Measurements from ENCODE around the gene HES3. TPM values are rescaled to one million over a fixed set of nuclear protein-coding genes. Genes with fewer than 3 reads are reported as not detected.
A peak's percentile ranks its signal among the peaks of the same experiment; 100 is the strongest.

HES3 gene
- total RNA-seq, 1 experiment from 2014 or later, result not detected

DNA sequence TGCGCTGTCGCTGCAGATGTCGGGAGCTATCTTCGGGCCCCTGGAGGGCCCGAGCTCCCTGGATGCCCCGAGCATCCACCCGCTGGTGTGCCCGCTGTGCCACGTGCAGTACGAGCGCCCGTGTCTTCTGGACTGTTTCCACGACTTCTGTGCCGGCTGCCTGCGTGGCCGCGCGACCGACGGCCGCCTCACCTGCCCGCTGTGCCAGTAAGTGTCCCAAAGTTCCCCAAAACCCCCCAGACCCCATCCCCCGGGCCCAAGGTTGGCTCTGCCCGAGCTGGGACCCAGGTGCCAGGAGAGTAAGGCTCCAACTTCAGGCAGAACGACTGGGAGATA lies 37.5 kb upstream of the HES3 start:
- CTCF ChIA-PET, result interaction anchor here (0.7 to 3.8 kb wide), 8 partner anchors 15 to 234 kb away, joined by 3 to 44 read pairs (median 4); no protein-coding TSS in a partner anchor

More for the DNA sequence above, 37.5 kb upstream of the HES3 start:
- no peak for TF ChIP-seq SRF (IDR thresholded peaks at IDR 0.05; ENCODE audit: low read depth)
- TF ChIP-seq POLR2AphosphoS5 (IDR thresholded peaks at IDR 0.05; ENCODE audit: low read depth, low read length), result no peak
- TF ChIP-seq YY1 (IDR thresholded peaks at IDR 0.05; ENCODE audit: extremely low read depth, insufficient replicate concordance, low read depth, low read length), result no peak
- no peak for TF ChIP-seq EGR1 (IDR thresholded peaks at IDR 0.05; ENCODE audit: low read depth)
- TF ChIP-seq SIN3A (IDR thresholded peaks at IDR 0.05; ENCODE audit: low read depth), result no peak
- no peak for TF ChIP-seq ELF1 (IDR thresholded peaks at IDR 0.05; ENCODE audit: borderline replicate concordance, low read depth)
- TF ChIP-seq ATF3 (IDR thresholded peaks at IDR 0.05), result no peak
- no peak for TF ChIP-seq MAX (IDR thresholded peaks at IDR 0.05)
- TF ChIP-seq POLR2A (IDR thresholded peaks at IDR 0.05; ENCODE audit: borderline replicate concordance, extremely low read depth, insufficient read depth, insufficient read length), result no peak
- TF ChIP-seq ZFX (IDR thresholded peaks at IDR 0.05), result no peak
- no peak for TF ChIP-seq FOSL1 (IDR thresholded peaks at IDR 0.05; ENCODE audit: low read depth)
- no peak for TF ChIP-seq EZH2 (IDR thresholded peaks at IDR 0.05)
- TF ChIP-seq EZH2phosphoT487 (IDR thresholded peaks at IDR 0.05; ENCODE audit: borderline replicate concordance), result no peak
- TF ChIP-seq, protein P1, sequence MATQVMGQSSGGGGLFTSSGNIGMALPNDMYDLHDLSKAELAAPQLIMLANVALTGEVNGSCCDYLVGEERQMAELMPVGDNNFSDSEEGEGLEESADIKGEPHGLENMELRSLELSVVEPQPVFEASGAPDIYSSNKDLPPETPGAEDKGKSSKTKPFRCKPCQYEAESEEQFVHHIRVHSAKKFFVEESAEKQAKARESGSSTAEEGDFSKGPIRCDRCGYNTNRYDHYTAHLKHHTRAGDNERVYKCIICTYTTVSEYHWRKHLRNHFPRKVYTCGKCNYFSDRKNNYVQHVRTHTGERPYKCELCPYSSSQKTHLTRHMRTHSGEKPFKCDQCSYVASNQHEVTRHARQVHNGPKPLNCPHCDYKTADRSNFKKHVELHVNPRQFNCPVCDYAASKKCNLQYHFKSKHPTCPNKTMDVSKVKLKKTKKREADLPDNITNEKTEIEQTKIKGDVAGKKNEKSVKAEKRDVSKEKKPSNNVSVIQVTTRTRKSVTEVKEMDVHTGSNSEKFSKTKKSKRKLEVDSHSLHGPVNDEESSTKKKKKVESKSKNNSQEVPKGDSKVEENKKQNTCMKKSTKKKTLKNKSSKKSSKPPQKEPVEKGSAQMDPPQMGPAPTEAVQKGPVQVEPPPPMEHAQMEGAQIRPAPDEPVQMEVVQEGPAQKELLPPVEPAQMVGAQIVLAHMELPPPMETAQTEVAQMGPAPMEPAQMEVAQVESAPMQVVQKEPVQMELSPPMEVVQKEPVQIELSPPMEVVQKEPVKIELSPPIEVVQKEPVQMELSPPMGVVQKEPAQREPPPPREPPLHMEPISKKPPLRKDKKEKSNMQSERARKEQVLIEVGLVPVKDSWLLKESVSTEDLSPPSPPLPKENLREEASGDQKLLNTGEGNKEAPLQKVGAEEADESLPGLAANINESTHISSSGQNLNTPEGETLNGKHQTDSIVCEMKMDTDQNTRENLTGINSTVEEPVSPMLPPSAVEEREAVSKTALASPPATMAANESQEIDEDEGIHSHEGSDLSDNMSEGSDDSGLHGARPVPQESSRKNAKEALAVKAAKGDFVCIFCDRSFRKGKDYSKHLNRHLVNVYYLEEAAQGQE (IDR thresholded peaks at IDR 0.05; ENCODE audit: low read depth), result no peak
- TF ChIP-seq ZBTB33 (IDR thresholded peaks at IDR 0.05; ENCODE audit: extremely low read depth, insufficient replicate concordance, low read length), result no peak
- no peak for TF ChIP-seq JUND (IDR thresholded peaks at IDR 0.05)
- no peak for TF ChIP-seq RAD21 (IDR thresholded peaks at IDR 0.05; ENCODE audit: low read depth)
- TF ChIP-seq CBX3 (IDR thresholded peaks at IDR 0.05; ENCODE audit: low read depth), result no peak
- peak overlapping the region; percentile 99 for H3K27ac ChIP-seq (ENCODE audit: low read depth, low read length)
- no peak overlapping the region for H2AFZ ChIP-seq (ENCODE audit: low read depth, low read length, poor library complexity, severe bottlenecking)
- peak overlapping the region; percentile 98 for H3K4me2 ChIP-seq (ENCODE audit: low read length)
- peaks cover 24% of the 10 kb centered on the region for H3K79me2 ChIP-seq (ENCODE audit: insufficient read depth, low read length)
- BruUV-seq (replicated peaks), result no TSS peak
- intact Hi-C loops (cut with micrococcal nuclease), result no loop called here
- no peak for DNase-seq (ENCODE audit: low read depth, low spot score)
- ATAC-seq, result no peak
- no peaks in the 10 kb centered on the region for H3K27me3 ChIP-seq (ENCODE audit: insufficient read depth, low read length)
- H3K9me2 ChIP-seq (ENCODE audit: insufficient read depth), result no peaks in the 10 kb centered on the region
- H4K20me1 ChIP-seq (ENCODE audit: insufficient read depth), result no peaks in the 10 kb centered on the region
- peak overlapping the region; percentile 82 to 96 for H3K4me3 ChIP-seq (replicated peaks in 1 of 2; ENCODE audit: low read depth in 1 of 2, low read length in 2 of 2)
- ChIA-PET RAD21 (ENCODE audit: low non-redundant PET in 1 of 2, low total read pairs in 2 of 2, uncharacterized antibody in 2 of 2, unreplicated experiment in 2 of 2) (interaction anchor here in 1 of 2 experiments (0.5 to 0.6 kb wide), 2 partner anchors 38 to 169 kb away, joined by 3 read pairs; no protein-coding TSS in a partner anchor), POLR2A (interaction anchor here (0.7 to 1.5 kb wide), 6 partner anchors 11 to 28 kb away, joined by 3 to 11 read pairs (median 4); no protein-coding TSS in a partner anchor)
- H3K9me3 ChIP-seq (ENCODE audit: control insufficient read depth in 1 of 2, insufficient read depth in 1 of 2, low read depth in 1 of 2, low read length in 2 of 2), result no peaks in the 10 kb centered on the region
- peaks cover 7 to 27% of the 10 kb centered on the region in 2 experiments for H3K4me1 ChIP-seq (ENCODE audit: control insufficient read depth in 1 of 2, insufficient read depth in 2 of 2, low read length in 2 of 2)
- peak overlapping the region; percentile 99 for H3K9ac ChIP-seq (ENCODE audit: low read length)
- H3K36me3 ChIP-seq (ENCODE audit: control insufficient read depth in 1 of 2, insufficient read depth in 2 of 2, low read length in 2 of 2), result peaks cover 0 to 10% of the 10 kb centered on the region in 2 experiments; a peak in 2 of 4 replicates
